Astrocyte of the hippocampus (primary cell): ENCODE measurements around the gene MYO5A.
A peak's percentile ranks its signal among the peaks of the same experiment; 100 is the strongest.
"Not testable (repeated sequence)": the region's sequence is repeated elsewhere in the genome, so short reads cannot be mapped to it uniquely, and the experiment has no call there.

ENCODE experiments used
- DNase-seq: peaks from one replicate; pipeline ENCODE4 v3.0.0; 2011; ENCODE audit warnings: low read depth, low spot score

The MYO5A gene

GRCh38 chr15:52288986-52289385 lies 239.7 kb downstream of the MYO5A start:
- no peak for DNase-seq

GRCh38 chr15:52288051-52288942 lies 240.4 kb downstream of the MYO5A start:
- DNase-seq, result peak; percentile 71

- no peak for DNase-seq
Measured at GRCh38 chr15:52287114-52287513, 241.6 kb downstream of the MYO5A start.

GRCh38 chr15:52285941-52286340 lies 242.7 kb downstream of the MYO5A start:
- not testable (repeated sequence) for DNase-seq

DNA sequence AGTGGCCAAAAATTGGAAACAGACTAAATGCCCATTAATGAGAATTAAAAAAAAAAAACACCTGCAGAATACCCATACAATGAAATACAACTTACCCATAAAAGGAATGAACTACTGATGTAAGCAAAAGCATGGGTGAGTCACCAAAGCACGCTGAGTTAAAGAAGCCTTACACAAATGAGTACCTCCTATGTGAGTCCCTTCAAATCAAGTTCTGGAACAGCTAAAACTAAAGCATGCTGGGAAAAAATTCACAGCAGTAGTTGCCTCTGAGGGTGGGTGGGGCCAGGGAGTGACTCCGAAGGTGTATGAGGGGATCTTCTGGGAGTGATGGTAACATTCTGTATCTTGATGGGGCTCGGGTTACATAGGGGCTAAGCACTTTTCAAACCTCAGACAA lies 244.5 kb downstream of the MYO5A start:
- peak; percentile 50 for DNase-seq

DNA sequence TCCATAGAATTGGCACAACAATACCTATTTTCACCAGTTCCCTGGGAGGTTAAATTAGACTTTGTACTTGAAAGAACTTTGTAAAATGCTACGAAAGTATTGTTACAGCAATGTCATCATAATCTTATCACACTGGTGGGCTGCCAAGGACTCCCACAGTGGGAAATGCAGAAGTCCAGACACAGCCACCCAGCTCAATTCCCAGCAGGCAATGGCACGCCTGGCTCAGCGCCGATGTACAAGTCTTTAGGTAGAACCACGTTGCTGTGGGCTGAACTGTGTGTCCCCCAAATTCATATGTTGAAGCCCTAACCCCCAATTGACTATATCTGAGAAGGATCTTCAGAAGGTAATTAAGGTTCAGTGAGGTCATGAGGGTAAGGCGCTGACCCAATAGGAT lies 245.4 kb downstream of the MYO5A start:
- no peak for DNase-seq

DNA sequence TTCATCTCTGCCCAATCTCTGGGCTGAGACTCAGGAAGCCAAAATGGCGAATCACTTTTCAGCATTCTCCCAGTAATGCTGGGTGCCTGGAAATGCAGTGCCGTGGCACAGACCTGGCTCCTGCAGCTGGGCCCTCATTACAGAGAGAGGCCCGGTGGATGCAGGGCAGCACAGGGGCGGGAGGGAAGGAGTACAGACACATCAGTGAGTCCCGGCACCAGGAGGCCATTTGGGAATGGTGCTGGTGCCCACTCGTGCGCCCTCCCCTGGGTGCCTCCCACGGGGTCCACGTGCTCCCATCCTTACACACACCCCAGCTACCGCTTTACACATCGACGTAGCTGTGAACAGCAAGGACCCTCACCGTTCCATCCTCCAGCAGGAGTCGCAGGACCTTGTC lies 246.3 kb downstream of the MYO5A start:
- DNase-seq, result no peak

GRCh38 chr15:52281085-52282035 lies 247.3 kb downstream of the MYO5A start:
- no peak for DNase-seq

GRCh38 chr15:52280326-52281084 lies 248.2 kb downstream of the MYO5A start:
- DNase-seq, result no peak

DNA sequence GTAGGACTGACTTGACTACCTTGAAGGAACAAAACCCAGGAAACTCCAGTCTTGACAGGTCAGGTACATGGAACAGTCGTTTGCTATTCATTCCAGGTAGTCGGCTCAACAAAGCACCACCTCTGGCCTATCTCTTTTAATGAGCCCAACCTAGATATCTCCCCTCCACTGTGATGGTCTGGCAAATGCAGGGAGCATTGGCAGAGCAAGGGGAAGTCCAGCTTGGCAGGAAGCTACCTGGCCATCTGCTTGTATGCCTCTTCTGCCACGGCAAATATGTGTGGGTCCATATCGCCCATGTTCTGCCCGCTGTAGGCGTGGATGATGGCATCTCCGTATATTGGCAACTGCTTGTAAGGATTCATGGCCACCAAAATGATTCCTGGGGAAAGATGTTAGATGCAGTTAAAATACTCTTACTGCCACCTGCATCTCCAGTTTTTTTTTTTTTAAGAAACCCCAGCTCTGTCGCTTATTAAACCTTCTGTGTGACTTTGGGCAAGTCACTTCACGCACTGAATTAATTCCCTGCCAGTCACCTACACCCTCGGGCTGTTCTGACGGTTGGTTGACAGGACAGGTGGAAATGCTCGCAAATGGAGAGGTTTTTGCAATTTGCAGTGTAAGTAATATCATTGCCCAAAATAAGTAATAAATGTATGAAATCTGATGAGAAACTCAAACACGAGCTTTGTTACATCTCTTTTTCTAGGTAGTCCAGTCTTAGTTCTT lies 249.9 kb downstream of the MYO5A start:
- no peak for DNase-seq

- no peak for DNase-seq
Measured at GRCh38 chr15:52278135-52278534, 250.5 kb downstream of the MYO5A start.

GRCh38 chr15:52277575-52277974 lies 251.1 kb downstream of the MYO5A start:
- no peak for DNase-seq

DNA sequence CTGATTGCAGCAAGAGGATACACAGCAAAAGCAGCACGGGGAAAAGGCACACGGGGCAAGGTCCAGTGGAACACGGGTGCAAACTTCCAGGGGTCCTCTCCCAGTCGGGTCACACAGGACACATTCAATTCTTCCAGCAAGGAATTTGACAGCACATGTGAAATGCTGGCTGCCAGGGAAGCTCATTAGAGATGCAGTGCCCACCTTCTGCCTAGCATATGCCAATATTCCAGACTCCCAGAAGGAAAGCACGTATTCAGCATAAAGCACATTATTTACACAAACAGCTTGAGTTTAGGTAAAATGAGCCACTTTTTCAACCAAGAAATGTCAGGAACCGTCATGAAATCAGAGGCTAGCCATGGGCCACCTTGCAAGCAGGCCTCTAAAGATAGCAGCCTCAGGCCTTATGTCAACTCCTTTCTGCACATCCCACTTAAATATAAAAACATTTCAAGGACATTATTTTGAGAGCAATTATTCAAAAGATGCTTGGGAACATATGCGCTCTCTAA lies 252.4 kb downstream of the MYO5A start:
- no peak for DNase-seq

DNA sequence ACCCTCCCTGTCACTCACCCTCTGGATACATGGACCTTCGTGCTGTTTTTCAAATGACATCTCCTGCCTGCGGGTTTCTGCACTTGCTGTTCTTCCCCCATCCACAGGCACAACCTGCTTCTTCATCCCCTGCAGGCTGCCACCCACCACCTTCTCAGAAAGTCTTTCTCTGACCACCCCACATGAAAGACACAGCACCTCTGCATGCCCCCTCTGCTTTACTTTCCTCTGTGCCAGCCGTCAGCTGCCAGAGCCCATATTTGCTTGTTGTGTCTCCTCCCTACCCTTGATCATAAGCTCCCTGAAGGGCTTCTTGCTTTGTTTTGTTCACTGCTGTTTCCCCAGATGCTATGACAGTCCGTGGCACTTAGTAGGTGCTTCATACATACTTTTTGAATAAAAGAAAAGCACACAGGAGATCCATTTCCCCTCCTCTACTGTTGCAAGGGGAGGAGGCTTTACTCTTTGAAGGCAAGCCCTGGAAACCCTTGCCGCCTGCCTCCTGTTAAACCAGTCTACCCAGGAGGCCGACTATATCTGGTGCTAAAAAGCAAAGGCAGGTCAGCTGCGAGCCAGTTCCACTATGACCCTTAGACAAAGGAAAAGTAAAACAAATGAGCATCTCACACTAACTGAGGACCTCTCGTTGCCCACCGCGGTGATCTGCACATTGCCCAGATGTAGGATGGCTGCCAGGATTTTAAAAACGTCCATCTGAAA lies 265.0 kb downstream of the MYO5A start:
- DNase-seq, result no peak

DNA sequence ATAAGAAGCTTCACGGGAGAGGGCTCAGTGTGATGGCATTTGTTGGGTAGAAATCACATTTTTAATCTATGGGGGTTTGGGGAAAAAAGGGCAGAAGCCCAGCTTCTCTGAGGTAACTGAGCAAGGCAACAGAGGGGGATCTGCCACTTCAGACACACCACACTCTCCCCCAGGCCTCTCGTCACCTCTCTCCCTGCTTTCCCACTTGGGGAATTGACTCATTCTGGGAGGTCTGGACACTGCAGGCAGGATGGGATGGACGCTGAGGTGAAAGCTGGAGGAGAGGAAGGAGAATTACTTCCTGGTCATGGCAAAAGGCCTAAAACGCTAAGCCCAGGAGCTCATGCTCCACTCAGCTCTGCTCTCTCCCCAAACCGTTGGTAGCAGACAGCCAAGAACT lies 266.3 kb downstream of the MYO5A start:
- peak; percentile 29 for DNase-seq

DNA sequence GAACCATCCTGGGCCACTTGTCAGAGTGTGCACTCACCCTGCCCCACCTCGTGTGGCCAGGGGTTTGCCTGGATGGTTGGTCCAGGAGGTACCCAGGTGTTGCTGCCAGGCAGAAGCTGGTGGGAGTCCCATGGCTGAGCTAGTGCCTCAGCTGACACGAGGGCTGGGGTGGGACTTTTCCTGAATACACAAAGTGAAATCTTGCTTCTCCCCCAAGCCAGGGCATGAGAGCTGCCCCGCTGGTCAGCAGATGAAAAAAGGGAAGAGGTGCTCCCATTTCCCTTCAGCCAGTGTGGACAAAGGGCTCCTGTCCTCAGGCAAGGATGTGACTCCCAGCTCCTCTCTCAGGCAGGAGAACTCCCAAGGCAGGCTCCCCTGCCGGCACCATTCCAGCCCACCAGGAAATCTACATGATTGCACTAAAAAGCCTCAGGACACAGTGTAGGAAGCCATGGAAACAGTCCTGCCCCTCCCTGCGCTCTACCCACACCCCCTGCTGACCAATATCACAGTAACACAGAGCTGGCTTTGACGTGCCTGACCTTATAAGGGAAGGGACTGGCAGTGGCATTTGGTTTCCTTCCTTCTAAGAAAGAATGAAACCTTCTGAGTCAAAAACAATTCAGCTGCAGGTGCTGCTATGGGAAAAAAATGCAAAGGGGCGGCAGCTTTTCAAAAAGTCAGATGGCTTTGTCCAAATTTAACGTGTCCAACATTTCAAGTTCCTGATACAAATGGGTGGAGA lies 267.0 kb downstream of the MYO5A start:
- peak; percentile 97 for DNase-seq

GRCh38 chr15:52261026-52261425 lies 267.7 kb downstream of the MYO5A start:
- no peak for DNase-seq

DNA sequence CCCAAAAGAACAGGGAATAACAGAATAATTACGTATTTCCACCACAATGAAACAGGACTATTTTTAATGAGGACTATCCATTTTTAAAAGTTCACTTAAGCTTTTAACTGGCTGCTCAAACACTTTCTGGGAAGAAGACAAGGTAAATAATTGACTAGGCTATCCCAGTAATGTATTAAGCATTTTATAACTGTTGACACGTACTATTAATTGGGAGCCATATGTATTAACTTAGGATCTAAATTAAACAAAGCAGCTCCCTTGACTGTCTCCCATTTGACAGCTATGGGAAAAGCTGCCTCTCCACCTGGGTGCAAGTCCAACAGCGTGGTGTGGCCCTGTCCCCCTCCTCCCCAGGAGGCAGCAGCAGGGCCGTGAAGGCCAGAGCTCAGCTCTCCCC lies 269.2 kb downstream of the MYO5A start:
- no peak for DNase-seq

GRCh38 chr15:52258461-52258860 lies 270.2 kb downstream of the MYO5A start:
- DNase-seq, result no peak

- peak; percentile 75 for DNase-seq
Measured at GRCh38 chr15:52257734-52258062, 271.0 kb downstream of the MYO5A start.
